T-helper 1 cell treated with Interleukin-12 subunit alpha and Interleukin-12 subunit beta and Interleukin-4 antibody, amounts not matched to agents 30 ng/mL and 1 ng/mL, for 36 hours (primary cell): ENCODE data around the gene C18orf63. TPM values are rescaled to one million over a fixed set of nuclear protein-coding genes. Genes with fewer than 3 reads are reported as not detected.

Source experiments
- intact Hi-C: fragments of 100-400 bp; cut with micrococcal nuclease; formaldehyde crosslinking; loops from one replicate; pipeline ENCODE4 v1.15.1; 2024
- total RNA-seq: library from RNA; stranded (reverse); gene quantifications from 2 replicates; pipeline ENCODE4 v1.2.3, GENCODE V29; 2022

Gene C18orf63
- total RNA-seq, 1 donor from 2014 or later = not detected

GRCh38 chr18:74373428-74373827, 57.8 kb downstream of the C18orf63 start:
- intact Hi-C loops = loop anchor here (1.0 to 5.0 kb wide), 7 partner anchors 21 to 837 kb away; partner anchors contain the start of genes TIMM21, TSHZ1 and ZNF407

- intact Hi-C loops = no loop called here
Observed at GRCh38 chr18:74375999-74376398, 60.4 kb downstream of the C18orf63 start.

- intact Hi-C loops = no loop called here
Observed at GRCh38 chr18:74376523-74376922, 60.9 kb downstream of the C18orf63 start.

GRCh38 chr18:74377776-74378175, 62.1 kb downstream of the C18orf63 start:
- intact Hi-C loops = loop anchor here (1.0 to 2.0 kb wide), 3 partner anchors 14 to 122 kb away; no protein-coding TSS in a partner anchor

GRCh38 chr18:74378179-74378682, 62.6 kb downstream of the C18orf63 start:
- intact Hi-C loops = loop anchor here (1.0 to 2.0 kb wide), 3 partner anchors 13 to 121 kb away; no protein-coding TSS in a partner anchor

GRCh38 chr18:74380916-74381315, 65.3 kb downstream of the C18orf63 start:
- intact Hi-C loops = no loop called here

GRCh38 chr18:74381621-74382295, 66.1 kb downstream of the C18orf63 start:
- intact Hi-C loops = no loop called here

GRCh38 chr18:74382481-74383017, 66.9 kb downstream of the C18orf63 start:
- intact Hi-C loops = no loop called here

- intact Hi-C loops = no loop called here
Observed at GRCh38 chr18:74387383-74387782, 71.7 kb downstream of the C18orf63 start.

- intact Hi-C loops = no loop called here
Observed at GRCh38 chr18:74388227-74388626, 72.6 kb downstream of the C18orf63 start.

- intact Hi-C loops = no loop called here
Observed at GRCh38 chr18:74389171-74389927, 73.7 kb downstream of the C18orf63 start.

- intact Hi-C loops = no loop called here
Observed at GRCh38 chr18:74389991-74390390, 74.4 kb downstream of the C18orf63 start.

GRCh38 chr18:74390900-74391299, 75.3 kb downstream of the C18orf63 start:
- intact Hi-C loops = loop anchor here (1.0 kb wide), 1 partner anchor 13 kb away; no protein-coding TSS in a partner anchor

GRCh38 chr18:74392323-74392722, 76.7 kb downstream of the C18orf63 start:
- intact Hi-C loops = no loop called here

- intact Hi-C loops = no loop called here
Observed at GRCh38 chr18:74395006-74395405, 79.4 kb downstream of the C18orf63 start.

- intact Hi-C loops = no loop called here
Observed at GRCh38 chr18:74395648-74396154, 80.1 kb downstream of the C18orf63 start.

GRCh38 chr18:74396171-74397169, 80.8 kb downstream of the C18orf63 start:
- intact Hi-C loops = no loop called here

GRCh38 chr18:74397572-74397971, 81.9 kb downstream of the C18orf63 start:
- intact Hi-C loops = no loop called here

GRCh38 chr18:74399091-74399887, 83.7 kb downstream of the C18orf63 start:
- intact Hi-C loops = no loop called here

- intact Hi-C loops = no loop called here
Observed at GRCh38 chr18:74400813-74401212, 85.2 kb downstream of the C18orf63 start.
